SK-N-MC (cell line): Measurements from ENCODE around the gene SHOC2.

ENCODE experiments used
- DNase-seq: peaks from one replicate; pipeline ENCODE4 v3.0.0-alpha.2; 2011; ENCODE audit warnings: low read depth, low spot score
- H3K27ac ChIP-seq: fragments of 200-600 bp; sonication (generic); 2 replicates; pipeline ENCODE4 v1.5.1; 2016; ENCODE audit warnings: mixed run types
- H3K36me3 ChIP-seq: fragments of 200-600 bp; sonication (generic); 2 replicates; pipeline ENCODE4 v1.6.1; 2017; ENCODE audit warnings: antibody characterized with exemption, low read length, mixed read lengths; ENCODE audit not compliant: insufficient read depth
- H3K4me3 ChIP-seq: fragments of 200-600 bp; sonication (generic); 2 replicates; pipeline ENCODE4 v1.5.1; 2016
- H3K9ac ChIP-seq: fragments of 200-600 bp; sonication (generic); 2 replicates; pipeline ENCODE4 v1.8.0; 2017; ENCODE audit warnings: mixed run types, mixed read lengths; ENCODE audit not compliant: insufficient read length
- H3K9me3 ChIP-seq: fragments of 200-600 bp; sonication (generic); 2 replicates; pipeline ENCODE4 v1.6.1; 2017; ENCODE audit warnings: low read depth, mild to moderate bottlenecking, antibody characterized with exemption, low read length, moderate library complexity, mixed read lengths
- EZH2 ChIP-seq: fragments of 200-600 bp; sonication (generic); IDR thresholded peaks from one replicate; pipeline ENCODE4 v1.6.1; 2017; ENCODE audit warnings: antibody characterized with exemption
- FOXP2 ChIP-seq: optimal IDR thresholded peaks from 2 replicates; pipeline ENCODE3; 2011; ENCODE audit warnings: mild to moderate bottlenecking, moderate library complexity; ENCODE audit not compliant: insufficient read depth; ENCODE audit errors: extremely low read length, control extremely low read depth
- POLR2AphosphoS5 ChIP-seq: IDR thresholded peaks from 2 replicates; pipeline ENCODE4 v1.6.1; 2012; ENCODE audit warnings: mild to moderate bottlenecking, low read depth, low read length, borderline replicate concordance

Gene SHOC2

DNA sequence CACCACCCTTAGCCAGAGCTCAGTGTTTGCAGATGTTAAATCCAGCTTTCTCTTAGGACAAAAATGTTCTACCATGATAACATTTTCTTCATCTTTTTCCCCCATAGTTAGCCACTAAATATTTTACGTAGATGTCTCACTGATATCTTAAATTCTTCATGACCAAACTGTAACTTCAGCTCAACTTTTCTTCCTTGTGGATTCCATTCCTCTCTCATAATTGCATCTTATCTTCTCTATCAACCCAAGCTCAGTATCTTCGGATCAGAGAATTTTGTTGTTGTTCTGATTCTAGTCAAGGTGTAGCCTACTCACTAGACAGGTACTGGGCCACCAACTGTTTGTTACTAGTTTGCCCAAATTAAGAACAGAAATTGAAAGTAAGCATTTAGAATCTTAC lies 60.2 kb downstream of the SHOC2 start:
- Histone ChIP-seq H3K4me3 (no peak overlapping the region), H3K9ac (no peak overlapping the region), H3K36me3 (no peaks in the 10 kb centered on the region; the same call in 1 of the 2 replicates), H3K27ac (no peak overlapping the region), H3K9me3 (no peaks in the 10 kb centered on the region)
- no peak for DNase-seq
- TF ChIP-seq FOXP2 (no peak), POLR2AphosphoS5 (no peak), EZH2 (no peak)

DNA sequence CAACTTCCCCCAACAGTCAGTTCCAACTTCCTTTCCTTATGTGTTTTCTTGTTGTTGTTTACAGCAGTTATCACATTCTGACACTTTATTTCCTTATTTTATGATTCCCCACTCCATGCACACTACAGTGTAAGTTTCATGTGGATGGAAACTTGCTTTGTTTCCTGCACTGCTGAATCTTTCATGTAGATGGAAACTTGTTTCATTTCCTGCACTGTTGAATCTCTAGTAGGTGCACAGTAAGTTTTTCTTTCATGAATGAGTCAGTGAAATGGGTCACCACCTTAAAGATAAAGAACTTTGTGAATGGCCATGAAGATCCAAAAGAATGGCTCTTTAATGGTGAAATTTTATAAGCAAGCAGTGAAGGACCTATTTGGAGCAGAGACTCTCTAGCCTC lies 61.4 kb downstream of the SHOC2 start:
- no peak for TF ChIP-seq POLR2AphosphoS5
- TF ChIP-seq EZH2 = no peak
- TF ChIP-seq FOXP2 = no peak
- Histone ChIP-seq H3K27ac (no peak overlapping the region), H3K36me3 (no peaks in the 10 kb centered on the region; the same call in 1 of the 2 replicates)

DNA sequence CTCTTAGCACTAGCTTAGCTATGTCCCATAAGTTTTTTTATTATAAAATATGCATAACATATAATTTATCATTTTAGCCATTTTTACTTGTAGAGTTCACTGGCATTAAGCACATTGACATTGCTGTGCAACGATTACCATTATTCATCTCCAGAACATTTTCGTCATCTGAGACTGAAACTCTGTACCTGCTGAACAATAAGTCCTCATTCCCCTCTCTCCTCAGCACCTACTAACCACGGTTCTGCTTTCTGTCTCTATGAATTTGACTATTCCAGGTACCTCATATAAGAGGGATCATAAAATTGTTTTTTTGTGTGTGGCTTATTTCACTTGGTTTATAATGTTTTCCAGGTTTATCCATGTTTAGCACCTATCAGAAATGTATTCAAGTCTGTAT lies 64.1 kb downstream of the SHOC2 start:
- H3K9ac ChIP-seq = no peak overlapping the region
- no peaks in the 10 kb centered on the region for H3K9me3 ChIP-seq
- H3K27ac ChIP-seq = no peak overlapping the region
- no peak for TF ChIP-seq EZH2
- H3K4me3 ChIP-seq = no peak overlapping the region
- no peaks in the 10 kb centered on the region; the same call in 1 of the 2 replicates for H3K36me3 ChIP-seq
- no peak for DNase-seq

More for the DNA sequence above, 61.4 kb downstream of the SHOC2 start:
- Histone ChIP-seq H3K9me3 (no peaks in the 10 kb centered on the region), H3K9ac (no peak overlapping the region), H3K4me3 (no peak overlapping the region)
- DNase-seq = no peak

DNA sequence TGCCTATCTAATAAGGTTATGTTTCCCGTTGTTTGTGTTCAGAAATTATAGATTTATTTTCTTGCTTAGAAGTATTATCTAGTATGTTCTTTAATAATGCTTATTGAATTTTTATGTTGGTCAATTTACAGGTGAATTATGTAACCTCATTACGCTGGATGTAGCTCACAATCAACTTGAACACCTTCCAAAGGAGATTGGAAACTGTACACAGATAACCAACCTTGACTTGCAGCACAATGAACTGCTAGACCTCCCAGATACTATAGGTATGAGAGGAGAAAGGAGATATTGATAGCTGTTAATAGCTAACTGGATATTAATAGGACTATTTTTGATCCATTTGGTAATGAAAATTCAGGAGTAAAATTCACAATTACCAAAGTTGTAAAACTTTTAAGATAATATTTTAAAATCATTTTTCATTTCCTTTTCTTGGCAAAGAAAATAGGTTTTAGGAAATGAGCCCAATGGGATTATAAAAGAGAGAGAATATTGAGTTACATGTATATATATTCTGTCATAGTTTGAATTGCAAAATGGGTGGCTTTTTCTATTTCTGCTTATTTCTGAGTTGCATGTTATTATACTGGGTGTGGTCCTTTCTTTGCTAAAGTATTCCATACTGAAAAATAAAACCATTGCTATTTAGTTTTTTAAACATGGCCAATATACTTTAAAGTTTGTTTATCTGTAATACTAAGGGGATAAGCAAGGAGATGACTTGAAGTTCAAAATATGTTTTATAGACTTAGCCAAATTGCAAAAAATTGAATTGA lies 66.3 kb downstream of the SHOC2 start:
- Histone ChIP-seq H3K9ac (no peak overlapping the region), H3K4me3 (no peak overlapping the region), H3K27ac (no peak overlapping the region), H3K36me3 (no peaks in the 10 kb centered on the region; the same call in 1 of the 2 replicates), H3K9me3 (no peaks in the 10 kb centered on the region)
- TF ChIP-seq FOXP2 (no peak), POLR2AphosphoS5 (no peak), EZH2 (no peak)
- no peak for DNase-seq

DNA sequence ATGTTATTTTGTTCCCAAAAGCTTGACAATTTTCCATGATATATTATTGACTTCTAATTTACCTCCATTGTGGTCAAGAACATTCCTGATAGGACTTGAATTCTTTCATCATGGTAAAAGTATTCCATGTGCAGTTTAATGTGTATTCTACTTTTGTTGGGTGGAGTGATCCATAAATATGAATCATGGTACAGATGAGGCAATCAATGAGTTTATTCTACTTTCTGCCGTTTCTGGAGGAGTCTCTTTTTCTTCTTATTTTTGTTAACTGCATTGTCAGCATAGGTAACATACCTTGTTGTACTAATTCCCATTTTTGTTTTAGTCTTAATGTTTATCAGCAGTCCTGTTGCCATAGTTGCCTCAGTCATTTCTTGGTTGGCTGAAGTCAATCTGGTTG lies 69.6 kb downstream of the SHOC2 start:
- Histone ChIP-seq H3K4me3 (no peak overlapping the region), H3K27ac (no peak overlapping the region), H3K9me3 (no peaks in the 10 kb centered on the region), H3K9ac (no peak overlapping the region), H3K36me3 (no peaks in the 10 kb centered on the region; the same call in 1 of the 2 replicates)
- DNase-seq = no peak
- TF ChIP-seq POLR2AphosphoS5 (no peak), EZH2 (no peak), FOXP2 (no peak)

DNA sequence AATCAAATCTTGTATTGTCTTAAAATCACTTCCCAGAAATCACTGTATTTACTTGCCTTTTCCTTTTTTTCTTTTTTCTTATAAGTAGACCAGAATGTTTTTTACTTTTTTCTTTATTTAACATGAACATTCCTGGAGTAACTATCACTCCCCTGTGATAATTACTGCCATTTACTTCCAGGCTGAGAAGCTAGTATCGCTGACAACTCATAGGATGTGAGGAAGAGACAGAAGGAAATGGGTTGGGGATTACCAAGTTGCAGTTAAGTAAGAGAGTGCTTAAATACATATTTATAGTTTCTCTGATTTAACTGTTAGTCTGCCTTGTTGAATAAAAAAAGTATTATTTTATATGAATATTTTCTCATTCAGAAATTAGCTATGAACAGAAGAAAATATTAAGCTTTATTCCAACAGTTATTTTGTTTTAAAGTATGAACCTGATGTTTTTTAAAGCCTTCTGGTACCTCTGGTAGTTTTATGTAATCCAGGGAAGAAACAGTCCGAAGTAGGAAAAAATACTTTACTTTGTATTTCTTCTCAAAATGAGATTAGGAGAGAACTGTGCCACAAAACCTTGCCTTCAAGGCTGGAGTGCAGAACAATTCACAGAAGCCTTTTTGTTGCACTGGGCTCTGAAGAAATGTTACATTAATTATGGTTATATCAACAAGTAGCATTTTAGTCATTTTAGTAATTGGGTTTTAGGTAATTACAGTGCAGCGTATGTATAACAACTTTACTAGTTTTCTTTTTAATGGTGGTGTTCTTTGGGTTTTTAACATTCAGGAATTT lies 72.8 kb downstream of the SHOC2 start:
- H3K9me3 ChIP-seq = no peaks in the 10 kb centered on the region
- H3K9ac ChIP-seq = no peak overlapping the region
- H3K36me3 ChIP-seq = no peaks in the 10 kb centered on the region; the same call in 1 of the 2 replicates
- TF ChIP-seq EZH2 (no peak), POLR2AphosphoS5 (no peak), FOXP2 (no peak)
- DNase-seq = no peak
- H3K4me3 ChIP-seq = no peak overlapping the region
- no peak overlapping the region for H3K27ac ChIP-seq

DNA sequence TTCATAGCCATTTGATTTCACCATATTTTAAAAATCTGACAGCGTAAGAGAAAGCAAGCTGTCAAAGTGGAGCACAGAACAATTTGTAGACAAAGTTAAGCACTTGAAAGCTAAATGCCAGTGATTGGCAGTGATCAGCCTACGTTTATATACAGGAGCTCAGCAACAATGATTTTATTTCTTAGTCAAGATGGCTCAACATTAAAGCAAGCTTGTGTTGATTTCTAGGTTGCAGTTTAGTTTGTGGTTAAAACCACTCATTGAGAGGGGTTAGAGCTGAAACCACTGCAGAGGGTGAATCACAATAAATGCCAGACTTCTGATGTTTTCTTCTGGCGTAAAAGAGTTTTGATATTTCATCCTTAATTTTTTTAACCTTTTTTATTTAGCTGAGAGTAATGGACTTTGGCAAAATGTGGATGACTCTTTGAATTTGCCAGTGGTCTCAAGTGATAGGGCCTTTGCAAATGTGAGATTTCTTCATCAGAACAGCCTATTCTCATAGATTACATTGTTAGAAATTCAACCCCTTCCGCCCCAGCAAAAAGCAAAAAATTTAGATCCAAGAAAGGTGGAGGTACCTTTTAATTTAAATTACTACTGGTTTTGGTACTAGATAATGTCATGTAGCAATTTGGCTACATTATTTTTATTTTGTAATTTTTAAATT lies 73.8 kb downstream of the SHOC2 start:
- TF ChIP-seq EZH2 (no peak), FOXP2 (no peak), POLR2AphosphoS5 (no peak)
- H3K9me3 ChIP-seq = no peaks in the 10 kb centered on the region
- no peaks in the 10 kb centered on the region; the same call in 1 of the 2 replicates for H3K36me3 ChIP-seq
- H3K9ac ChIP-seq = no peak overlapping the region
- DNase-seq = no peak
- no peak overlapping the region for H3K27ac ChIP-seq
- no peak overlapping the region for H3K4me3 ChIP-seq

DNA sequence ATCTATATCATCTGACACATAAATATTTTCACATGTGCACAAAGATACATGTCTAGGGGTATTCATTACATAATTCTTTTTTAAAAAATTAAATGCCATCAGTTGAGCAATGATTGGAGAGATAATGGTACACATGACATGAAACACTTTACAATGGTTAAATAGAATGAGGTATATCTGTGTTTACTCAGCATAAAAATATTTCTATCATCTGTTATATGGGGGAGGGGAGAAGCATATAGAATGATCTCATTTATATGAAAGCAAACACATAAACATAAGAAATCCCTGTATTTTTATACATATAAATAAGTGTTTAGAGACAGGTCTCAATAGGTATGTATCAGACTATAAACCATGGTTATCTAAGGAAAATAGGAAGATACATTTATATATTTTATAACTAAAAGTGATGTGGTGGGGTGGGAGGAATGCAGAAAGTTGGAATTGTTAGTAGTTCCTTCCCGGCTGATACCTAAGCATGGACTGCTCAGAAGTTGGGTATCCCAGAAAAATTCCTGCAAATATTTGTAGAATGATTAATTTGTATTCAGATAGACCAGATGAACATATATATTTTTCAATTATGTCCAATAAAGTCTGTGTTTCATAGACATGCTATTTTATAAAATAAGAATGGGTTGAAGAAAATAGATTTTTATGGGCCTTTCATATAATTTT lies 75.1 kb downstream of the SHOC2 start:
- no peak for TF ChIP-seq POLR2AphosphoS5
- no peak for TF ChIP-seq FOXP2
- DNase-seq = no peak
- no peak overlapping the region for H3K9ac ChIP-seq
- H3K27ac ChIP-seq = no peak overlapping the region
- H3K36me3 ChIP-seq = no peaks in the 10 kb centered on the region
- H3K4me3 ChIP-seq = no peak overlapping the region
- H3K9me3 ChIP-seq = no peaks in the 10 kb centered on the region
